GM18861 (cell line): ENCODE measurements around the gene ERGIC1.

ENCODE experiments used
- ATAC-seq: cut with Tn5 transposase; IDR thresholded peaks from one replicate; pipeline ENCODE4 v1.9.1; 2021; ENCODE audit not compliant: unreplicated experiment

The ERGIC1 gene

DNA sequence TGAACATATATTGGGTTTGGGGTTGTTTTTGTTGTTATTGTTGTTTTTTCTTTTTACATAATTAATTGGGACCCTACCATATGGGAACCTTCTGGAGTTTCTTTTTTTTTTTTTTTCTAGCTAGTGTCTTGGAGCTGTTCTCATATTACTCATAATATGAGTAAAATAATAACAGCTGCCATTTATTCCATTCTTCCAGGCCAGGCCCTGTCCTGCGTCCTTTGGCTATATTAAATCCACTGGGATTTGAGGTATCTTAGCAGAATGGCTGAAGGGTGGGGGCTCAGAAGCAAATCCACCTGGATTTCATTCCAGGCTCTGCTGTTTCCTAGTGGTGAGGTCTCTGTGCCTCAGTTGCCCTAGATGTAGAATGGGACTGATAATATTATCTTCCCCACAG, 77.9 kb downstream of the ERGIC1 start:
- no peak for ATAC-seq

DNA sequence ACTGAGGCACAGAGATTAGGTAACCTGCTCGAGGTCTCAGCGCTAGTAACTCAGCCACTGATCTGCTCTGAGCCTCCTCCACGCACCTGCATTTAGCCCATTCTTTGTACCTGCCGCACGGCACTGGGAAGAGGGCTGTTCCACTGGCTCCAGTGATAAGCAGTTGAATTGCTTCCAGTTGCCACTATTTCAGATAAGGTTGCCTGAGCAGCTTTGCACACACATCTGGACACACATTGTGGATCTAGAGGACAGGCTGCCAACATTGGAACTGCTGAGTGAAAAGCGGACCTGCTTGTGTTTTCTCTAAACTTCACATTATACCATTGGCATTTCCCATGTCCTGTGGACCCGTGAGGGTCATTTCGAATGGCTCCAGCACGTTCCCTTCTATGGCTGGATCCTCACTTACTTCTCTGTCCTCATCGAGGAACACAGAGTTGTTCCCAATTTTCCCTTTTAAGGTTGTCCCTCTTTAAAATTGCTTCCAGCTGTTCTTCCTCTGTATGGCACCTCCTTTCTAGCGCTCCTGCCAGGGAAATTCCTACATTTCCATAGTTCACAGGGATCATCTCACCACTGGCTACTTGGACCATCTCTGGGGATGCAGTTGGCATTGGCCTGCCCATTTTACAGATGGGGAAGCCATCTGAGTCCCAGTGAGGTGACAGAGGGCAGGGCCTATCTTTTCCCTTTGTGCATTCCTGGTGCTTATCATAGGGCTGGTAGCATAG, 79.2 kb downstream of the ERGIC1 start:
- ATAC-seq: no peak

GRCh38 chr5:172915514-172915913, 81.5 kb downstream of the ERGIC1 start:
- no peak for ATAC-seq

GRCh38 chr5:172918421-172919371, 84.6 kb downstream of the ERGIC1 start:
- ATAC-seq: no peak

DNA sequence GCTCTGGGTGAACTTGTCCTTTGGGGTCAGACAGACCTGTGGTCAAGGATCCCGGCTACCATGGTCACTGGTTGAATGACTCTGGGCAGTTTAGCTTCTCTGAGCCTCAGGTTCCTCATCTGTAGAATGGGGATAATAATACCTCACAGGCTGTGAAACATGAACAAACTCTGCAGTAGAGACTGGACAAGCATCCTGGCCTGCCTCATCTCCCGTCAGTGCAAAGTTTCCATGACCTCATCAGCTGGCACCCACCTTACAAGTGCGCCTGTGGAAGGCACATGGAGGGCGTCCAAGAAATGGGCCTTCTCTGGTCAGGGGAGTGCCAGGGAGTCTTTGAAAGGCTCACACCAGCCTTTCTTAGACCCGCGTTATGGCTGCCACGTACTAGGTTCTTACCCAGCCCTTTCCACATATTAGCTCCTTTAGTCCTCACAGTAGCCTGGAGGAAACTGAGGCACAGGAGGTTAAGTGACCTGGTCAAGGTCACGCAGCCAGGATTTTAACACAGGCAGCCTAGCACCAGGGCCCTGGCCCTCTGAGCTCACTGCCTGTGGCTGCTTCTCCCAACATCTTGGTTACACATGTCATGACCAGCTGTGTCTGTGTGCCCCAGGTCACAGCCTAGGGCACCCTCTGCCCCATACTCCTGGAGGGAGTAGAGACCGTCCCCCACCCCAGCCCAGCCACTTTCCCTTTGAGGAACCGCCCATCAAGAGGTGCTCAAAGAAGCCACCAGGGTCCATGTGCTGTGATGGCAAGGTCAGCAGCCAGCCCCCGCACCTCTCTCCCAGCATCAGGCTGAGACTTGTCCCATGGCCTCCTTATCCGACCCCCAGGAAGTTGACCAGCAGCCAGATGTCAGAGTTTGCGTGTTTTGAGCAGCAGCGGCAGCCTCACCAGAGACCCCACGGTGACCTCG, 85.7 kb downstream of the ERGIC1 start:
- no peak for ATAC-seq

GRCh38 chr5:172920447-172920849, 86.4 kb downstream of the ERGIC1 start:
- no peak for ATAC-seq

- ATAC-seq: no peak
Measured at GRCh38 chr5:172920995-172921394, 86.9 kb downstream of the ERGIC1 start.

GRCh38 chr5:172921906-172922305, 87.9 kb downstream of the ERGIC1 start:
- ATAC-seq: no peak

- no peak for ATAC-seq
Measured at GRCh38 chr5:172923539-172923938, 89.5 kb downstream of the ERGIC1 start.

DNA sequence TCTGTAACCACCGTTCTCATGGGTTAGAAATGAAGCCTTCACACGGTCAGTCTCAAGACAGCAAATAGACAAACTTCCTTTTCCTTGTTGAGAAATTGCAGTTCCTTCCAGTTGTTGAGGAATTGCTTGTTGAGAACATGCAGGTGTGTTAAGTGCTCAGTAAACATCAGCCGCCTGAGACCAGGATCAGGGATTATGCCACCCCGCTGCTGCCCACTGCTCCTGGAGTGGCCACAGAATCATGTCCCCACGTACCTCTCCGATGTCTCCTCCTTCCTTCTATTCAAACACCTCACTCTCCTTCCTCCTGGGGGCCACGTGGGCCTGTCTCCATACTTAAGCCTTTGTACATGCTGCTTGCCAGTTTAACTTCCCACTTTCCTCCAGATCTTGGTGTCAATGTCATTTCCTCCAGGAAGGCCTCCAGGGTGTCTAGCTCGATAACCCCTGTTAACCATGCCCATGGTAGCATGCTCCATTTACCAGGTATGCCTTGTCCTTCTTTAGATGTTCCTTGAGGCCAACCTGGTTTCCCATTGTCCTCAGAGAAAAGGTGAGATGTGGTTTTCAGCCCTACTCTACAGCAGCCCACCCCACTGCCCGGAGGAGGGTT, 91.4 kb downstream of the ERGIC1 start:
- no peak for ATAC-seq

DNA sequence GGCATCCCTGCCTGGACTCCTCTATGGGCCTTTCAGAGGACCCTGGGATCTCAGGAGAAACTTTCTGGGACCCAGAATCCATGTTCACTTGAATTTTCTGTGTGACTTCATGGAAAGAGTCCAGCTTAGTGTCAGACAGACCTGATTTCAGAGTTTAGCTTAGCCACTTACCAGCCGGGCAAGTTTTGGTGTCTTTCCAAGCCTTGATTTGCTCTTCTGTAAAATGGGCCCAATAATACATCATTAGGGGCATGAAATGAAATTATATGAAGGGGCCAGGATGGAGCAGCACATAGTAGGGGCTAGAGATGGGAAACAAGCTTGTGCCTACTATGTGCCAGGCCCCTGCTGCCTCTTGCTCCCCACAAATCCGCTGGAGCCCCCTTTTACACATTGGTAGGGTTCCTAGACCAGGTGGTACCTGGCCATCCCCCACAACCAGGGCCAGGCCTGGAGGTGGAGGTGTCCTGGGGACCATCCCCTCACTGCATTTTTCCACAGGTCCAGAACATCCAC, 92.0 kb downstream of the ERGIC1 start:
- no peak for ATAC-seq

DNA sequence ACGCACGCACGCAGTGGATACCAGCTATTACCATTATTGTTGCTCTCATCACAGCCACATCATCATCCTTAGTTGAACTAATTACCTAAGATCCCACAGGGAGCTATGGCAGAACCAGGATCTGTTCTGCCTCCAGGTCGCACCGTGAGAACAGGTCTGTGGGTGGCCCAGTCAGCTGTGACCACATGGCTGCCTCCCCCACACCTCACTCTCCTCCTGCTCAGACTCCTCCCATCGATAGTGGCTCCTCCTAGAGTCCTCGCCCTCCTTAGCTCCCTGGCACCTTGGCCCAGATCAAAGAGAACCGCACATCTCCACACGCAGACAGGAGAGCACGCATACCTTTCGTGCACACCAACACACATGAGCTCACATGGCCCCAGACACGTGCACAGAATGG, 92.7 kb downstream of the ERGIC1 start:
- no peak for ATAC-seq

- ATAC-seq: no peak
Measured at GRCh38 chr5:172929371-172929838, 95.4 kb downstream of the ERGIC1 start.

GRCh38 chr5:172931001-172931536, 97.0 kb downstream of the ERGIC1 start:
- no peak for ATAC-seq

- ATAC-seq: no peak
Measured at GRCh38 chr5:172932313-172933017, 98.4 kb downstream of the ERGIC1 start.

DNA sequence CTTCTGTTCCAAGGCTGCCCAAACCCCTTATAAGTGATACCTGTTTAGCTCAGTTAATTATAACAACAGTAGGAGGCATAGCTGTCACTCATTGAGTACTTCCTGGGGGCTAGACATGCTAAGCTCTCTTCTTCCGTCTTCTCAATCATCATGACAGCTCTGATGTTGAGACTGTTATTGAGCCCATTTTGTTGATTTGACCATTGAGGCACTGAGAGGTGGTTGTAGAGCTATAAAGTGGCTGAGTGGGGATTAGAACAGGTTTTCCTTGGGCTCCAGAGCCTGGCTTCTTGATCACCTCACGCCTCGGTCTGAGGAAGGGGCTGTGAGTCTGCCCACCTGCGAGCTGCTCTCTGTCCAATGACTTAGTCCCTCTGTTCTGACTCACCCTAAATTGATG, 99.2 kb downstream of the ERGIC1 start:
- no peak for ATAC-seq

GRCh38 chr5:172935096-172935495, 101.0 kb downstream of the ERGIC1 start:
- no peak for ATAC-seq

GRCh38 chr5:172936401-172936800, 102.3 kb downstream of the ERGIC1 start:
- ATAC-seq: no peak

GRCh38 chr5:172939071-172939470, 105.0 kb downstream of the ERGIC1 start:
- ATAC-seq: no peak
